Mesendoderm (in vitro differentiated cells): ENCODE data around the gene GPR55. TPM values are rescaled to one million over a fixed set of nuclear protein-coding genes. Genes with fewer than 3 reads are reported as not detected.

Experiments used
- DNase-seq: peaks from one replicate; pipeline ENCODE4 v3.0.0; 2013
- H2AK5ac ChIP-seq: 2 replicates; pipeline ENCODE4 v1.6.1; 2013; ENCODE audit warnings: low read length, inconsistent platforms
- H2BK120ac ChIP-seq: 2 replicates; pipeline ENCODE4 v1.6.1; 2013; ENCODE audit warnings: low read depth, mild to moderate bottlenecking, low read length, moderate library complexity, mixed read lengths
- H2BK15ac ChIP-seq: replicated peaks from 2 replicates; pipeline ENCODE4 v1.6.1; 2013; ENCODE audit warnings: low read depth, mild to moderate bottlenecking, moderate library complexity
- H2BK5ac ChIP-seq: 2 replicates; pipeline ENCODE4 v1.6.1; 2013; ENCODE audit warnings: low read length, inconsistent platforms
- H3K18ac ChIP-seq: 2 replicates; pipeline ENCODE4 v1.6.1; 2013; ENCODE audit warnings: mild to moderate bottlenecking, low read length, mixed read lengths
- H3K23ac ChIP-seq: one replicate; pipeline ENCODE4 v1.6.1; 2013; ENCODE audit warnings: low read length
- H3K27ac ChIP-seq: 2 replicates; pipeline ENCODE4 v1.5.1; 2013; ENCODE audit warnings: low read depth, mild to moderate bottlenecking, inconsistent platforms, low read length, moderate library complexity
- H3K27me3 ChIP-seq: 2 replicates; pipeline ENCODE4 v1.6.1; 2013; ENCODE audit warnings: low read length, control low read depth, mild to moderate bottlenecking, inconsistent platforms; ENCODE audit not compliant: insufficient read depth, poor library complexity
- H3K36me3 ChIP-seq: 2 replicates; pipeline ENCODE4 v1.6.1; 2013; ENCODE audit warnings: low read length, inconsistent platforms; ENCODE audit not compliant: control insufficient read depth, insufficient read depth
- H3K4ac ChIP-seq: one replicate; pipeline ENCODE4 v1.6.1; 2013; ENCODE audit warnings: low read depth, mild to moderate bottlenecking, low read length, moderate library complexity
- H3K4me1 ChIP-seq: 2 replicates; pipeline ENCODE4 v1.6.1; 2013; ENCODE audit warnings: low read depth, low read length, inconsistent platforms; ENCODE audit not compliant: control insufficient read depth
- H3K4me2 ChIP-seq: 2 replicates; pipeline ENCODE4 v1.6.1; 2013; ENCODE audit warnings: low read length
- H3K4me3 ChIP-seq: 2 replicates; pipeline ENCODE4 v1.5.1; 2013; ENCODE audit warnings: mild to moderate bottlenecking, low read length
- H3K56ac ChIP-seq: one replicate; pipeline ENCODE4 v1.6.1; 2013; ENCODE audit warnings: low read length
- H3K79me1 ChIP-seq: 2 replicates; pipeline ENCODE4 v1.6.1; 2013; ENCODE audit warnings: low read length, inconsistent platforms
- H3K79me2 ChIP-seq: 2 replicates; pipeline ENCODE4 v1.6.1; 2013; ENCODE audit warnings: mild to moderate bottlenecking, low read length; ENCODE audit not compliant: control insufficient read depth, insufficient read depth
- H3K9ac ChIP-seq: 2 replicates; pipeline ENCODE4 v1.6.1; 2013; ENCODE audit warnings: low read length, inconsistent platforms
- H4K5ac ChIP-seq: one replicate; pipeline ENCODE4 v1.6.1; 2013; ENCODE audit warnings: low read length
- H4K8ac ChIP-seq: one replicate; pipeline ENCODE4 v1.6.1; 2013; ENCODE audit warnings: low read depth, mild to moderate bottlenecking, control low read depth, low read length, moderate library complexity
- WGBS: extraction: QIAGEN DNeasy Blood & Tissue Kit; methylation state at CpG from one replicate; pipeline ENCODE4 v1.1.7; 2013; ENCODE audit warnings: low lambda C conversion rate, missing lambda C conversion rate; ENCODE audit not compliant: insufficient coverage; ENCODE audit errors: extremely low coverage; 5-methylcytosine and 5-hydroxymethylcytosine counted together
- polyA plus RNA-seq, 2 experiments: library from polyadenylated mRNA; stranded (reverse); fragments of 200-250 nt; gene quantifications; one replicate each; pipeline ENCODE4 v1.2.3, GENCODE V29; 2013

The GPR55 gene
- 0.41 TPM for polyA plus RNA-seq (2013, experiment 1 of 2)
- polyA plus RNA-seq (2013, experiment 2 of 2): 0.41 TPM

GRCh38 chr2:230924470-230925341 lies at the start of gene GPR55:
TSS of gene GPR55 (minus strand) at chr2:230925242. CDS start at chr2:230910962, 14,280 bp downstream.
- Histone ChIP-seq H3K79me2 (no peaks in the 10 kb centered on the region), H3K4me1 (no peaks in the 10 kb centered on the region), H3K9ac (no peak within 1 kb of the TSS), H2BK15ac (no peak within 1 kb of the TSS), H2BK120ac (no peak within 1 kb of the TSS), H2BK5ac (no peak within 1 kb of the TSS), H3K4me2 (no peak within 1 kb of the TSS), H2AK5ac (no peak within 1 kb of the TSS), H3K79me1 (no peaks in the 10 kb centered on the region), H3K27ac (no peak within 1 kb of the TSS), H4K5ac (no peak within 1 kb of the TSS), H3K56ac (no peak within 1 kb of the TSS), H3K23ac (no peak within 1 kb of the TSS), H3K36me3 (no peaks in the 10 kb centered on the region), H3K18ac (no peak within 1 kb of the TSS), H3K4me3 (no peak within 1 kb of the TSS), H3K4ac (no peak within 1 kb of the TSS), H4K8ac (no peak within 1 kb of the TSS), H3K27me3 (no peaks in the 10 kb centered on the region)
- WGBS: no CpG with 5 or more reads among the region's 26 CpGs
- DNase-seq: peak; percentile 65

GRCh38 chr2:230974096-230974913 lies 49.3 kb upstream of the GPR55 start:
- no peak overlapping the region for H4K5ac ChIP-seq
- H3K36me3 ChIP-seq: no peaks in the 10 kb centered on the region
- H3K4ac ChIP-seq: no peak overlapping the region
- no peaks in the 10 kb centered on the region for H3K79me1 ChIP-seq
- H3K27ac ChIP-seq: no peak overlapping the region
- no peak overlapping the region for H3K4me2 ChIP-seq
- H3K9ac ChIP-seq: no peak overlapping the region
- H2AK5ac ChIP-seq: peak overlapping the region; percentile 5
- H2BK15ac ChIP-seq: no peak overlapping the region
- H3K18ac ChIP-seq: no peak overlapping the region
- no CpG with 5 or more reads among the region's 17 CpGs for WGBS
- H3K23ac ChIP-seq: no peak overlapping the region
- H3K27me3 ChIP-seq: no peaks in the 10 kb centered on the region
- H3K4me1 ChIP-seq: peaks cover 4% of the 10 kb centered on the region
- DNase-seq: no peak
- no peak overlapping the region for H4K8ac ChIP-seq
- H3K56ac ChIP-seq: no peak overlapping the region
- no peak overlapping the region for H2BK120ac ChIP-seq
- no peak overlapping the region for H3K4me3 ChIP-seq
- H3K79me2 ChIP-seq: no peaks in the 10 kb centered on the region
- H2BK5ac ChIP-seq: no peak overlapping the region

DNA sequence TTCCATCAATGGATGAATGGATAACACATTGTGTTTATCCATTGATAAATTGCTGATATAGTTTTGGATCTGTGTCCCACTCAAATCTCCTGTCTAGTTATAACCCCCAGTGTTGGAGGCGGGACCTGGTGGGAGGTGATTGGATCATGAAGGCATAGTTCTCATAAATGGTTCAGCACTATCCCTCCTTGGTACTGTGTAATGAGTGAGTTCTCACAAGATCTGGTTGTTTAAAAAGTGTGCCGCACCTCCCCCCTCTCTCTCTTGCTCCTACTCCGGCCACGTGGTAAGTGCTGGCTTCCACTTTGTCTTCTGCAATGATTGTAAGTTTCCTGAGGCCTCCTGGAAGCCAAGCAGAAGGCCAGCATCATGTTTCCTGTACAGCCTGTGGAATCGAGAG lies 47.0 kb upstream of the GPR55 start:
- H3K18ac ChIP-seq: no peak overlapping the region
- H2BK5ac ChIP-seq: no peak overlapping the region
- no peak overlapping the region for H2BK15ac ChIP-seq
- H3K79me1 ChIP-seq: no peaks in the 10 kb centered on the region
- H4K8ac ChIP-seq: no peak overlapping the region
- WGBS: no CpG with 5 or more reads among the region's 5 CpGs
- H3K79me2 ChIP-seq: no peaks in the 10 kb centered on the region
- no peak overlapping the region for H2BK120ac ChIP-seq
- H4K5ac ChIP-seq: no peak overlapping the region
- H3K4ac ChIP-seq: no peak overlapping the region
- H2AK5ac ChIP-seq: no peak overlapping the region
- H3K36me3 ChIP-seq: no peaks in the 10 kb centered on the region
- no peak for DNase-seq
- H3K4me3 ChIP-seq: no peak overlapping the region
- no peak overlapping the region for H3K9ac ChIP-seq
- no peak overlapping the region for H3K56ac ChIP-seq
- no peaks in the 10 kb centered on the region for H3K27me3 ChIP-seq
- H3K4me2 ChIP-seq: no peak overlapping the region
- H3K27ac ChIP-seq: no peak overlapping the region
- H3K4me1 ChIP-seq: peaks cover 4% of the 10 kb centered on the region
- H3K23ac ChIP-seq: no peak overlapping the region

GRCh38 chr2:230969659-230970015 lies 44.6 kb upstream of the GPR55 start:
- H2AK5ac ChIP-seq: no peak overlapping the region
- no peaks in the 10 kb centered on the region for H3K4me1 ChIP-seq
- H3K23ac ChIP-seq: no peak overlapping the region
- H3K79me1 ChIP-seq: no peaks in the 10 kb centered on the region
- H3K9ac ChIP-seq: no peak overlapping the region
- H3K27me3 ChIP-seq: no peaks in the 10 kb centered on the region
- no peak overlapping the region for H2BK5ac ChIP-seq
- no peaks in the 10 kb centered on the region for H3K36me3 ChIP-seq
- no peak overlapping the region for H4K5ac ChIP-seq
- H4K8ac ChIP-seq: no peak overlapping the region
- H3K56ac ChIP-seq: no peak overlapping the region
- H3K18ac ChIP-seq: no peak overlapping the region
- no peak for DNase-seq
- 100% methylated on average over 1 of the region's 2 CpGs for WGBS
- H3K4me2 ChIP-seq: no peak overlapping the region
- no peak overlapping the region for H3K27ac ChIP-seq
- no peak overlapping the region for H2BK120ac ChIP-seq
- H3K4ac ChIP-seq: no peak overlapping the region
- H3K79me2 ChIP-seq: no peaks in the 10 kb centered on the region
- H2BK15ac ChIP-seq: no peak overlapping the region
- no peak overlapping the region for H3K4me3 ChIP-seq

DNA sequence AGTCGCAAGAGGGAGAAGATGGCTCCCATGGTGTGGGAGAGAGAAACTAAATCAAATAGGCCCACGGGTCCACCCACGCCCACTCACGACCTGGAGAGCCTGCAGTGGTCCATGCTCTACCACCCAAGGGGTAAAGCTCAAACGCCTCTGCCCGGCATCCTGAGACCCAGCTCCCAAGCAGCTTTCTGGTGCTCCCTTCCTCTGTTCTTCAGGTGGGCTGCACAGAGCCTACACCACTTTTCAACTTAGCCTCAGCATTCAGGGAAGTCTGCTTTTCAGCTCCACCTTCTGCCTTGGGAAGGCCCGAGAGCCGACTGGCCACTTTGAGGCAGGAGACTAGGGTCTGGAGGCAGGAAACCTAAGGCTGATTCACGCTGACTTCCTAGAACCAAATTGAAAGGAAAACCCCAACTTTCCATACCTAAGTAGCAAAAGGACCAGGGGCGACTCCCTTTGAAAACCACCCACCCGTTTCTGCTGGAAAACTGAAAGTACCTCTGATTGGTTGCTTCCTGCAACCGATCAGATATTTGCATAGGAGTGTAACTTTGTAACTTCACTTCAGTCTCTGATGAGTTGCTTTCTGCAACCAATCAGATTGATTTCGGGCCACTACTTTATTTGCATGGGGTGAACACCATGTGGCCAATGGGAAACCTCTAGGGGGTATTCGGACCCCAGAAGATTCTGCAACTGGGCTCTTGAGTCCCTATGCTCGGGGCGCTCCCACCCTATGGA lies 44.0 kb upstream of the GPR55 start:
- Histone ChIP-seq H3K27ac (no peak overlapping the region), H3K79me2 (no peaks in the 10 kb centered on the region), H3K4me3 (no peak overlapping the region), H3K4me1 (no peaks in the 10 kb centered on the region), H3K79me1 (no peaks in the 10 kb centered on the region), H2BK15ac (no peak overlapping the region), H3K23ac (no peak overlapping the region), H4K5ac (no peak overlapping the region), H3K56ac (peak overlapping the region; percentile 25), H2BK120ac (no peak overlapping the region), H3K27me3 (no peaks in the 10 kb centered on the region), H4K8ac (no peak overlapping the region), H2AK5ac (no peak overlapping the region), H3K36me3 (no peaks in the 10 kb centered on the region), H2BK5ac (no peak overlapping the region), H3K4me2 (no peak overlapping the region), H3K18ac (no peak overlapping the region), H3K9ac (no peak overlapping the region), H3K4ac (no peak overlapping the region)
- DNase-seq: no peak
- WGBS: no CpG with 5 or more reads among the region's 16 CpGs
